Kidney capillary endothelial cell (primary cell): ENCODE results near the gene ESR1.

Experiments used
- DNase-seq: peaks from one replicate; pipeline ENCODE4 v3.0.0-alpha.2; 2018; ENCODE audit warnings: low spot score

ESR1 gene

GRCh38 chr6:152173957-152174356, 366.5 kb downstream of the ESR1 start:
- DNase-seq, result no peak

- DNase-seq, result no peak
Measured at GRCh38 chr6:152176268-152176667, 368.8 kb downstream of the ESR1 start.
